Stimulated activated CD4-positive, alpha-beta T cell treated with anti-CD3 and anti-CD28 coated beads, Interleukin-12 subunit alpha, Interleukin-12 subunit beta, amount 100 ng/mL, for 48 hours (primary cell): ENCODE measurements around the gene MCTP1.

Experiments
- DNase-seq, 3 donors: peaks; one replicate each; pipeline ENCODE4 v3.0.0-alpha.2; 2020; ENCODE audit warnings: low read depth in 2 of 3, low spot score in 1 of 3

Gene MCTP1

DNA sequence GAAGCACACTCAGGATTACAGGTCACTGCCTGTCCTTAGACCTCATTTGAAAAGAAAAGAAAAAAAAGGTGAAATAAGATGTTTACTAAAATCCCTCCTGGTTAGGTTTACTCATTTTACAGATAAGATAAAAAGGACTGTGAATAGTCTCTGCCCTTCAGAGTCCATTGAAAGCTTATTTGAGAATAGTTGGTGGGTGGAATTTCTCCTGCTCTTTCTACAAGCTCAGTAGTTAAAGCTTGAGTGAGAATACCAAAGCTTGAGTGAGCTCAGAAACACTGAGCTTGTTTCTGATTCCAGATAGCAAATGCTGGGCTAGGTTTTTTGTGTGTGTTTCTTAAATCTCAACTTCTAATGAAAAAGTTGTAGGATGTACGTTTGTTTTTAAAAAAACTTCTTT lies 559.8 kb downstream of the MCTP1 start:
- DNase-seq: no peak

DNA sequence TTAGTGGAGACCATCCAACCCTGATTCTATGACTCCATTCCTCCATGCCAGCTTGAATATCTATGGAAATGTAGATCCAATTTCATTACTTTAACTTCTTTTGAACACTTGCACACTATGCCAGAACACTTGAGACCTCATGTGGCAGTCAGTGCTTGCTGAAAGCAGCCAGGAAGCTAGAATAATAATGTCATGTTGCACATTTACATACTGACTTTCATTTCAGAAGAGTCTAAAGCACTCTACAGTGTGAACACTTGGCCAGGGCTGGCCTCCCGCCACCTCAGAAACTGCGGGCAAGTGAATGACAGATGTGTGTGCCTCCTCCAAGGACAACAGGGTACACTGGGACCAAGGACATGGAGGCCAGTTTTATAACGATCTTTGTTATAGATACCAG lies 569.1 kb downstream of the MCTP1 start:
- no peak for DNase-seq

DNA sequence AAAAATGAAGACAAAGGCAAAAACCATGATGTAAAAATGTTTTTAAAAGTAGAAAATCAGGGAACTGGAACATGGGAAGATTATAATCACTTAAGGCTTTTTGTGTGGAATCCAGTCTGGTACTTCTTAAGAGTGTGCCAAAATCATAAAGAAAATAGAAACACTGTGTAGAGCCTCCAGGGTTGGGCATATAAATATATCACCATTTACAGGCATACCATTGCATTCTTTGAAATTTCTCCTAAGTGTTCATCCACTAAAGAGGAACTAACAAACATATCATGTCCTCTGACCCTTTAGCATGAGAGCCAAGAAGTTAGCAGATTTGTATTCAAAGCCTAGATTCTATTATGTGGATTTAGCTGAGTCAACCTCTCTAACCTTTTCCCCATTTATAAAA lies 573.1 kb downstream of the MCTP1 start:
- no peak for DNase-seq

DNA sequence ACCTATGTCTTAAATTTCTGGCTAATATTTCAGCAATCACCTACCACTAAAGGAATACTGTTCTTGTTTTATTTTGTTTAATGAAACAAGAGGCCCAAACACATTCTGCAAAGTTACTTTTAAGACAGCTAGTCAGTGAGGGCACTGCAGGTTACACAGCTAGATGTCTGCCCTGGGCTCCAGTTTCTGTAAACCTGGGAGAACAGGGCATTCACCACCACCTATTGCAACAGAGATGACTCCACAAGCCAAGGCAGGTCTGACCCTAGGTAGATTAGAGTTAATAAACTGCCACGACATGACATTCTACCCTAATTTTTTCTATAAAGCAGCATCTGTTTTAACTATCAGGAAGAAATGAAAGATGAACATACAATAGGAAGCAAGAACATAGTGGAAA lies 575.6 kb downstream of the MCTP1 start:
- DNase-seq: no peak

DNA sequence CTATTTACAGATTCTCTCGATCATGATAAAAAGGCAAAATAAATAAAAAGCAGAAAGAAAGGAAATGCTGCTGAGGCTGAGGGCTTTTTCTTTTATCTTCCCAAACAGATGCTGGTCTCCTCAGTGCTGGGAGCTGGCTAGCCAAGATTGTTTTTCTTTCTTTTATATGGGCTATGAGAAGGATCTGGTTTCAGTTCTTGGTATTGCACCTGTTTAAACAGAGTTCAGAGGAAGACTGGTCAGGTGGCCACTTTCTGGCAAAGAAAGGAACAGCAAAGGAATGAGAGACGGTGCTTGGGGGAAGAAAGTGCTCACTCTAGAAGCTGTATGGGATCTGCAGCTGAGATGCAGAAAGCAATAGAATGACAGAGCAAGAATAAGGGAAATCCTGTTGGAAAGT lies 577.5 kb downstream of the MCTP1 start:
- DNase-seq: no peak

DNA sequence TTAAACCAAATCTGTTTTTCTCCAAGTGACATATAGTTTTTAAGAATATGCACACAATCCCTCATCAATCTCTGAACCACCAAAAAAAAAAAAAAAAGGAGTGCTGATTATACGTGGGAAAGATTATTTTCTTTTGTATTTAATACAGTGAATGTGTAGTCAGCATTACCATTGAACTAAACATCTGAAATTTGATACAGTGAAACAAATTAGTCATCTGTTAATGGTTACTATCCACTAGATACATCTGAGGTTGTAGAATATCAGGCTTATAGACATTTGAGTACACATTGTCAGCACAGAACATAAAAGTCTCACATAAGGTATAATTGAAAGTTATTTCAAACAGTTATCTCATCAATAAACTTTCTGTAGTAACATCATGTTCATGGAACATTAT lies 579.5 kb downstream of the MCTP1 start:
- no peak for DNase-seq

DNA sequence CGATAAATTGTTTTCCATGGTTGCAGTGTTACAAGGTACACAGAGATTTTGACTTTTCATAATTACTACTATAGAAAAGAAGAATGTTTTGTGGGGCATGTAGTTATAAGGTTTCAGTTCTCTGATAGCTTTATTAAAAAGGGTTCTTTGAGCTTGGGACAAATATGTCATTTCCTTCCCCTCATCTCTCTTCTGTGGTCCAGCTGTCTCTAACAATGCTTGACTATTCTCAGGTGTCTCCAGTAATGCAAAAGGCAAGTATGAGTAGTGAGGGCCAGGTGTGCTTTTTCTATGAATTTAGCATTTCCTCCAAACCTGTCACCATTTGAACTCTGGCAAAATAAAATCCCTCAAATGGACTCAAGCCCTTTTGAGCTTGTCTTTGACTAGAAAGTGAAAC lies 582.2 kb downstream of the MCTP1 start:
- no peak for DNase-seq

DNA sequence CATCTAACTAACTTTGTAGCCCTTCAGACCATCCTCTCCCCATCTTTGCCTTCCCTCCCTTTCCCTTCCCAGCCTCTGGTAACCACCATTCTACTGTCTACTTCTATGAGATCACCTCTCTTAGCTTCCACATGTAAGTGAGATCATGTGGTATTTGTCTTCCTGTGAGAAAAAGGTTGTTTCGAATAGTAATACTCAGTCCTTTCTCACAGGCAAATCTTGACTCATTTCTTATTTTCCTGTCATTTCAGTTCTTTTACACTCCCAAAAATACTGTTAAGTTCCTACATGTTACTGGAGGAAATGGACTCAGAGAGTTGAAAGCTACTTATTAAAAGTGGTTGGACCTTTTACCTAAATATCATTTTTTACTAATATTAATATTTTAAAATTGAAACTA lies 584.3 kb downstream of the MCTP1 start:
- DNase-seq: no peak

DNA sequence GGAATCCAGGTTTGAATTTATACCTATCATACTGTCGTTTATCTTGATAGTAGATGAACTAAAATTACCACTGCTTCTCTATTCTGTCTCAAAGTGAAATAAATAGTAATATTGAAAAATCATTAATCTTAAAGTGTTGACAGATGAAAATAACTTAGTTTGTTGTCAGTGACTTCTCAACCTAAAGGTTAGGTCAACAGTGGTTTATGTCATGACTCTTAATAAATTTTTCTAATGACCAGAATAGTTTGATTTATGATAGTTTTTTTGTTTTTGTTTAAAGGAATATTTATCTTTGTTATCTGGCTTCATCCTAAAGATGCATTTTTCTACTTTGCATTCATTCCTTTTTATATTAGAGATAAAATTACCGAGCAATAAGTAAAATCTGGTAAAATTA lies 585.3 kb downstream of the MCTP1 start:
- no peak for DNase-seq

DNA sequence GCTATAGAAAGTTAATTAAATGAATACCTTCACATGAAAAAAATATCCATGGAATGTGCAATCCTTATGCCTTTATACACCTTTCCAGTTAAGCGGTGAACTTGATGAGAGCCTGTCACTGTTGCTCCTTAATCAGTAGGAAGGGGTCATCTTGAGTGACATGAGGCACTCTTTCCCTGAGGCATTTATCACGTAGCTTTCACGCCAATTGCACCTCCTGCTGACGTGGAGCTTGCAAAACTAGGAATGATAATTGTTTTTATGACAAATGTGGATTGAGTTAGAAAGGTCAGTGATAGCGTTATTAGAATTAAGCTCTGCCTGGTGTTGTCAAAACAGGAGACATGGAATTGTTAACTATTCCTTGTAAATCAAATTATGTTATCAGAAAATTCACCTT lies 586.7 kb downstream of the MCTP1 start:
- DNase-seq: no peak

DNA sequence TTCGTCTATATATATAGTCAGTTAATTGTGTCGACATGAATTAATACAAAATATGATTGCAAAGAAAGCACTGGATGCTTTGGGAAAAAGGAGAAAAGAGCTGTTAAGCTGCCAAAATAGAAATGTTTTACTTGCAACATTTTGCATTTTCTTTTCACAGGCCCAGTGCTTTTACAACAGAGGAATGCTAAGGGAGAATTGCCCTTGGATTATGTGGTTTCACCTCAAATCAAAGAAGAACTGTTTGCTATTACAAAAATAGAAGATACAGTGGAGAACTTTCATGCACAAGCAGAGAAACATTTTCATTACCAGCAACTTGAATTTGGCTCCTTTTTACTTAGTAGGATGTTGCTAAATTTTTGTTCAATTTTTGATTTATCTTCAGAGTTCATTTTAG lies 590.2 kb downstream of the MCTP1 start:
- no peak for DNase-seq

DNA sequence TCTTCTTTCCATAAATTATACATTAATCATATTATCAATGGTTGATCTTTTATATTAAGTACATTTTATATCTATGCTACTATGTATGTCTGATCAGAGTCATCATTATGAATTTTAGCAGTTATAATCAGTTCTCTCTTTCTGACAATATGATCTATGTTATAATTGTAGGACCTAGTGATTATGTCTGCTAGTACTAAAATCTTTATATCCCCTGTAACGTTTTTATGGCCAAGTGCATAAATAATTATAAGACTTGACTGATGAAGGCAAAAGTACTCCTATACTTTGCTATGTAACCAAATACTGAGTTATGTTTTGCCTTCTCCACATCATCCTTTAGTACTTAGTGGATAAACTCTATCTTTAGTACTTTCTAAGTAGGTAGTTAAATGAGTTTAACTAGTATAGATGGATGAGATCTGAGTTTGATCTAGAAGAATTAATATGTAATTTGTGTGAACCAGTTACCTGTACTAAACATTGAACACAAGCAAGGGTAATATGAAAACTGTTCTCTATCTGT lies 591.0 kb downstream of the MCTP1 start:
- no peak for DNase-seq

DNA sequence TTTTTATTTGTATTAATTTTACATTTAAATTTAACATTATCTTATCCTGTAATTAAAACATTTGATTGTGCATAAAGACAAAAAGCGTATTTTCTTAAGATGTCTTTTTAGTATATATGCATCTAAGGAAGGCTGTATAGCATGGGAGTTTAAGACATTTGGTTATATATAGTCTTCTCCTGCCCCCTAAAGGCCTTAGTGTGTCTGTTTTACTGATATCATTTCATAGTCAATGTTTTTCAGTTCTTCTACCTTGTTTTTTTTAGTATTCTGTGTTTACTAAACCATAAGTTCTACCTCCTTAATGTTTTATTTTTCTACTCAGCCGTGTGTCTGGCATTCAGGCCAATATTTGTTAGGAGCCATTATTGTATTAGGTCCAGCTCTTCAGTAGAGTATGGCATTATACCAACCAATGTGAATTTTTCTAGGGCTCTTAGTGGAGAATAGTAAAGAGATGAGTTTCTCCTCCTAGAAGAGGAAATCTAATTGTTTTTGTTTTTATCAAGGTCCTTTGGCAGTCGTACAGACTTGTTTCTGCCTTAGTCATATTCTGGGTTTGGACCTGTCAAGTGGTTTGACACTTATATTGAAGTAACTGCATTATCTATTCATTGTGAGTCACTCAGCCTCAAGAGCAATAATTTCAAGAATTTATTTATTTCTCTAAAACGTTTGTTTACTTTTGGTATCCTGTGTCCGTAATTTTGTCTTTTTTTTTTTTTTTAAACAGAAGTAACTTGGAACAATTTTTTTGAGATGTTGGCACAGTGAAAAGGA lies 591.7 kb downstream of the MCTP1 start:
- no peak for DNase-seq

DNA sequence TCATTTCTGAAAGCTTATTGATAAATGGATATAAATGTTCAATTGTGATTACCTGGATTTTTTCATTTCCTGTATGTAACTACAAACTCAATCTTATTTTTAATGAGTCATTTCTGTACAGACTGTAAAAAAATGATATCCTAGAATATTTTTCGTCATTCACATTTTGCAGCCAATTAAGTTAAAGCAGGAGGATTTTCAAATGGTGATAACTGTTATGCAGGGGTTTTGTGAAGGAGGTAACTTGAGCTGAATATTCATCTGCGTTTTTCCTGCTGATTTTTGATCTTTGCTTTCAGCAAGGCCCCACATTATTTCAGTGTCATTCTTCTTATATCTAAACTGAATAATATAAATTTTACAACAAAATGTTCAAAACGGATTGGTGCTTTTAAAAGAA lies 592.3 kb downstream of the MCTP1 start:
- DNase-seq: no peak

DNA sequence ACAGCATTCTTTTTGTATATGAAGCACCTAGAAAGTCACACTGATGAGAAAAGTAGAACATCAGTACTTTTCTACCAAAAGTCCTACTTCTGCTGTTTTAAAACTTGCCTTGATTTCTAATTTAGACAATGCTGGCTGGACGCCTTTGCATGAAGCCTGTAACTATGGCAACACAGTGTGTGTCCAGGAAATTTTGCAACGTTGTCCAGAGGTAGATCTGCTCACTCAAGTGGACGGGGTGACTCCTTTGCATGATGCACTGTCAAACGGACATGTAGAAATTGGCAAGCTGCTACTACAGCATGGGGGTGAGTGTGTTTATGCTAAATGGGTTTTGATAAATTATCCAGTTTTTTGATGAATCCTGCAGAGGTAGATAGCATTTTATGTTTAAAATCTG lies 592.9 kb downstream of the MCTP1 start:
- no peak for DNase-seq

DNA sequence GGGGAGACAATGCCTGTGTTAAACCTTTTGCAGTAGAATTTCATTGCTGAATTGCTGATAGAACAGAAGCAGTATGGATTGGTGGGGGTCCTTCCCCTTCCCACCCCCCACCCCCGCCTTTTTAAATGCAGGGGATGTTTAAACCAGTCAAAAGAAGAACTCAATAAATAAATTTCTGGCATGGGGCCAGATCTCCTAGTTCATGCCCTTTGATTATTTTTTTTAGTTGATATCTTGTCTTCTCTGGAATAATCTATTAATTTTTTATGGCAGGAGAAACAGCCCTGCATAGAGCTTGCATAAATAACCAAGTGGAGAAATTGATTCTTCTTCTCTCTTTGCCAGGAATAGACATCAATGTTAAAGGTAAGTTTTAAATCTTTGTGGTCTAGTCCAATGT lies 593.6 kb downstream of the MCTP1 start:
- DNase-seq: no peak

DNA sequence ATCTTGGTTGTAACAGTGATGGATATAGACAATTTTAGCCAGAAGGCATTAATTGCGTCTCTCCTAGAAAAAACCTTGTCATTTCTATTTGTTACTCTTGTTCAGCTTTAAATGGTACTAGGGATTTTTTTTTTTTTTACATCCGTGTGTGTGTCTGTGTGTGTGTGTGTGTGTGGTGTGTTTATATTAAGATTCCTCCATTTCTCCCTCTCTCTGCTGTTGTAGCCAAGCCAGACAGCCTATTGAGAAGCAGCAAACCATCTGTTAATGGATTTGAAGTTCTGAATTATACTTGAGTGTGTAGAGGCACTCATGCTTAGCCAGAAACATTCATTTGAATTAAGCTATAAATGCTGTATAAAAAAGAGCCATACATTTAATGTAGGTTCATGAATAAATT lies 594.1 kb downstream of the MCTP1 start:
- no peak for DNase-seq

DNA sequence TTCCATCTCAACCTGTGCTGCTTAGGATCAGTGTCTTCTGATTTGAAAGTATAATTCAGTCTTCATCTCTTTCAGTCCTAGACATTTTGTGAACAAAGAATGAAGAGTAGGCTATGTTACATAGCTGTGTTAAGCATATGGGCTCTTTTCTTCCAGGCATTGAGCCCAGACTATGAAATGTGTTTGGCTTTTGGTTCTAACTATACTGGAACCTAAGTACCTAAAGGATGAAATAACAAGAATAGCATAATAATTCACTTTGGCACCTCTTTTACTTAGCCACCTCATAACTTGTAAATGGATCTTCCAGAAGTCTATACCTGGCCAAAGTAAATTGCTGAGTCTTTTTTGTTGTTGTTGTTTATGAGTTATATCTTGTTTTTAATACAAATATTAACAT lies 595.0 kb downstream of the MCTP1 start:
- no peak for DNase-seq

DNA sequence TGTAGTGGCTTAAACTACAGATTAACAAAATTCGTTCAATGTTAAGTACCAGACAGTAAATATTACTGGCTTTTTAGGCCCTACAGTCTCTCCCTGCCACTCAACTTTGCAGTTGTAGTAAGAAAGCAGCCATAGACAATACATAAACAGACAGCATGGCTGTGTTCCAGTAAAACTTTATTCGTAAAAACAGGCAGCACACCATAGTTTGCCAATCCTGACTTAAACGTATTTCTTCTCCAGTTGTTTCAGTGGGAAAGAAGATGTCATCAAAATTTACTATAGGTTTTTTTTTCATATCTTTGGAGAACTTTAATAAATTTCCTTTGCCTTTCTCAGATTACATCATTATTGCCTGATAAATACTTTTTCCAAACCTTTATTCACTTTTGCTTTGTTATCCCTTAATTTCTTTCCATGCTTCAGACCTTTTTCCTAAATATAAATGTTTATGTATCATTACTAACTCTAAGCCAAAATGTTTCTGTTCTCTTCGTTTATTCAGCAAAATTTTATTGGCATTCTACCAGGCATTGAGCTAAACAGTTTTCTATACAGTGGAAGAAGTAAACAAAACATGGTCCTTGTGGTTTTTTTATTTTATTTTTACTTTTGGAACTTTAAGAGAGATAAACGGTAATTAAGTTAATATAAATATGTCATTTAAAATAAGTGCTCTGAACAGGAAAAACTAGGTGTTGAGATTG lies 601.9 kb downstream of the MCTP1 start:
- no peak for DNase-seq

DNA sequence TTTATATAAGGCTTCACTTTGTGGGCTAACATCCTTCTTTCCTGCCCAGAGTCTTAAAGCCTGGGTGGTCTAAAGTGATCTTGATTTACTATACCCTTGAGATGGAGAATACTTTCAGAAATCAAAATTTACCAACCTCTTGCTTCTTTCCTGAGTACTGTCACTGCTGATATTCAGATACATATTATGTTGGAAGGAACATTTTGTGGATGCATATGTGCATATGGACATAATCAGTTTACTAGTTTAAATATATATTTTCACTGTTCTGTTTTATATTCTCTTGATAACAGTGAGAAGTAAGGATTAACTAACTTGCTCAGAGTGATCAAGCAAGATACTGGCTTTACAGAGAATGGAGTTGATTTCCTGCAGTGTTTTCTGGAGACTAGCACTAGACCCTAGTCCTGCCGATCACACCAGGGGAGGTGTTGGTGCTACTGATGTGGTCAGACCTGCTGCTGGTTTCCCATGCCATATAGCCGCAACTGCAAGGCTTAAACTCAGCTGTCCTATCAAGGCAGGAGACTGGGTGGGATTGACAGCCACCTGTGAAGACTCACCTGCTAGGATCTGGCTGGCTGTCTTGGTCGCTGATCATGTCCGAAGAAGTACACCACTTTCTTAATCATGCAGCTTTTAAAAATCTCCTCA lies 608.8 kb downstream of the MCTP1 start:
- no peak for DNase-seq

DNA sequence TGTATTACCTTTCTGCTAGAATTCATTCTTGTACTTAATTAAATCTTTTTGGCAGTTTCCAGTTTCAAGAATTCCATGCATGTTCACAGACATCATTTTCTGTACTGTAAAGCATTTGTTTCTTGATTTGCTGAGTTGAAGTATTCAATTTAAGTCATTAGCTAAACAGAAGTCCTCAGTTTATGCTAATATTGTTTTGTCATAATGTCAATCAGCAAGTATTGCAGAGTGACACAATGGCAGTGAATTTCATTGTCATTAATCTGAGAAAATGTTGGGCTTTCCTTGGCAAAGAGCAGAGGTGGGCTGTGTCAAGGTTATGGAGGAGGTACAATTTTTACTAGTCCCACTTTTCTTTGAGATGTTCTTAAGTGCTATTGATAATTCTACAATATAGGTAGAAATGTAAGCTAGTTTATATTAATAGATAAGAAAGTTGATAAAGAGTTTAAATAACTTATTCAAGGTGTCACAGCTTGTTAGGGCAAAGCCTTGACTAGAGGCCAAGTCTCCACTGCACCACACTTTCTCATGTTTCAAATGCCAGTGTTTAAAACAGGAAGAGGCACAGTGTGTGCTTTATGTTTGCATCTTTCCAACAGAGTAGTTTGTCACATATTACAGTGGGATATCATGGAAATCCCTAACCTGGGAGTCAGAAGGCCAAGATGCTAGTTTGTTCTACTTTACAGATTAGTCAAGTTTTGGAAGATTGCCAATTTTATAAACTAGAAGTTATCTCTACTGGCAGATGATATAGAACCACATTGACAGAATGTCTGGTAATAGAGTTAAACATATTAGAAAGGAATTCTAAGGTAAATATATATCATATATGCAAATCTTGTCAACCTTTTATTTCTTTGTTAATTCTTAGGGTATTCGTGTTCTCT lies 610.2 kb downstream of the MCTP1 start:
- no peak for DNase-seq
